ENCODE data around the gene DMXL1.

Gene DMXL1

DNA sequence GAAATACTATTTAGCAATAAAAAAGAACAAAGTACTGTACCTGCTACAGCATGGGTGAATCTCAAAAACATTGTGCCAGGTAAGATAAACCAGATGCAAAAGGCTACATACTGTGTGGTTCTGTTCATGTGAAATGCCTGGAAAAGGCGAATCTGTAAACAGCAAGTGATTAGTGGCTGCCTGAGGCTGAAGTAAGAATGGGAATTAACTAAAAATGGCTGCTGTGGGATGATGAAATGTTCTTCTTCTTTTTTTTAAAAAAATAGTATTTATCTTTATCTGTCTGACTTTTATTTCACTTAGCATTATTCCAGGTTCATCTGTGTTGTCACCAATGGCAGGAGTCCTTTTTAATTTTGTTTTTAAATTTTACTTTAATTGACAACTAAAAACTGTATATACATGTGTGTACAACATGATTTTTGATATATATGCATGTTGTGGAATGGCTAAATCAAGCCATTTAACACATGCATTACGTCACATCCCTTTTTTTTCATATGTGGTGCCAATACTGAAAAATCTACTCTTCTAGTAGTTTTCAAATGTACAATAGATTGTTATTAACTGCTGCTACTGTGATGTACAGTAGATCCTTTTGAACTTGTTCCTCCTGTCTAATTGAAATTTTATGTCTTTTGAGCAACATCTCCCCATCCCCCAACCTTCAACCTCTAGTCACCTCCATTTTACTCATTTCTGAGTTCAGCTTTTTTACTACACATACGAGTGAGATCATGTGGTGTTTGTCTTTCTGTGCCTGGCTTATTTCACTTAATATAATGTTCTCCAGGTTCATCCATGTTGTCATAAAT lies 222.0 kb downstream of the DMXL1 start:
- no peak for FAIRE-seq

DNA sequence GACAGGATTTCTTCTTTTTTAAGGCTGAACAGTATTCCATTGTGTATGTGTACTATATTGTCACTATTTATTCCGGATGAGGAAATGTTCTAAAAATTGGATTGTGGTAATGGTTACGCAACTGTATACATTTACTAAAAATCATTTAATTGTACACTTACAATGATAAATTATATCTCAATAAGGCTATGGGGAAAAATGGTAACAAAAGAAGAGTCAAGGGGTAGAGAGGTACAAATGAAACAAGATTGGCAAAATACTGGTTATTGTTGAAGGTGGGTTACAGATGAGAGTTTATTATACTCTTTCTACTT lies 222.6 kb downstream of the DMXL1 start:
- FAIRE-seq, result no peak

Data from A204.1 (cell line).